K562 (cell line): Measurements from ENCODE around the gene GNG3. TPM values are rescaled to one million over a fixed set of nuclear protein-coding genes. Genes with fewer than 3 reads are reported as not detected.

Experiments
- ATF3 ChIP-seq, 2 experiments: fragments of 450-650 bp in 1 of 2; sonication (generic) in 1 of 2; formaldehyde crosslinking in 1 of 2; IDR thresholded peaks in 1 of 2; conservative IDR thresholded peaks in 1 of 2; 2 replicates each; pipeline versions ENCODE4 v1.6.1 to v1.8.1; 2016 to 2023; ENCODE audit warnings: mild to moderate bottlenecking in 2 of 2, moderate library complexity in 2 of 2, inconsistent platforms in 1 of 2, missing genetic modification reagents in 1 of 2
- C11orf30 ChIP-seq: fragments of 450-650 bp; IDR thresholded peaks from 2 replicates; pipeline ENCODE4 v1.6.1; 2016; ENCODE audit warnings: low read depth, mild to moderate bottlenecking
- CBX2 ChIP-seq: fragments of 200-600 bp; sonication (generic); IDR thresholded peaks from one replicate; pipeline ENCODE4 v1.6.1; 2012; ENCODE audit warnings: mild to moderate bottlenecking, low read length, inconsistent platforms; ENCODE audit not compliant: insufficient read depth, poor library complexity, severe bottlenecking
- CCAR2 ChIP-seq: fragments of 200-400 bp; formaldehyde crosslinking; IDR thresholded peaks from 2 replicates; pipeline ENCODE4 v1.6.1; 2017; ENCODE audit warnings: mild to moderate bottlenecking, low read depth, low read length
- CTBP1 ChIP-seq: fragments of 450-650 bp; IDR thresholded peaks from 2 replicates; pipeline ENCODE4 v1.6.1; 2016; ENCODE audit warnings: borderline replicate concordance
- EGR1 ChIP-seq: fragments of 450-650 bp; conservative IDR thresholded peaks from 2 replicates; pipeline ENCODE4 v1.6.1; 2017; ENCODE audit warnings: mild to moderate bottlenecking
- ETS1 ChIP-seq: conservative IDR thresholded peaks from 2 replicates; pipeline ENCODE4 v1.6.1; 2011; ENCODE audit warnings: low read depth, mild to moderate bottlenecking, low read length; ENCODE audit not compliant: control insufficient read depth
- GABPB1 ChIP-seq: sonication (generic); formaldehyde crosslinking; IDR thresholded peaks from 2 replicates; pipeline ENCODE4 v1.8.0; 2022; ENCODE audit warnings: mild to moderate bottlenecking, missing genetic modification reagents
- ID3 ChIP-seq, 2 experiments: fragments of 250-450 bp in 1 of 2; fragments of 450-650 bp in 1 of 2; sonication (Bioruptor Pico) in 1 of 2; IDR thresholded peaks; 2 replicates each; pipeline versions ENCODE4 v1.6.1 to v1.8.0; 2016 to 2021; ENCODE audit warnings: mild to moderate bottlenecking in 2 of 2, moderate library complexity in 2 of 2, missing compliant biosample characterization in 1 of 2, missing genetic modification characterization in 1 of 2
- KHSRP ChIP-seq: fragments of 450-650 bp; IDR thresholded peaks from 2 replicates; pipeline ENCODE4 v1.6.1; 2017
- MCM5 ChIP-seq: fragments of 450-650 bp; IDR thresholded peaks from 2 replicates; pipeline ENCODE4 v1.6.1; 2016; ENCODE audit warnings: low read depth
- POLR2G ChIP-seq: fragments of 200-400 bp; formaldehyde crosslinking; IDR thresholded peaks from 2 replicates; pipeline ENCODE4 v1.6.1; 2017; ENCODE audit warnings: low read depth, mild to moderate bottlenecking, antibody characterized with exemption, low read length, moderate library complexity
- RBFOX2 ChIP-seq: fragments of 200-400 bp; formaldehyde crosslinking; IDR thresholded peaks from 2 replicates; pipeline ENCODE4 v1.6.1; 2017; ENCODE audit warnings: low read depth, mild to moderate bottlenecking, low read length, moderate library complexity
- SFPQ ChIP-seq: fragments of 200-400 bp; formaldehyde crosslinking; IDR thresholded peaks from 2 replicates; pipeline ENCODE4 v1.6.1; 2017; ENCODE audit warnings: mild to moderate bottlenecking, low read depth, low read length, moderate library complexity
- THRAP3 ChIP-seq: fragments of 450-650 bp; IDR thresholded peaks from 2 replicates; pipeline ENCODE4 v1.6.1; 2016; ENCODE audit warnings: mild to moderate bottlenecking, inconsistent platforms, borderline replicate concordance
- TOE1 ChIP-seq, 2 experiments: fragments of 450-650 bp in 1 of 2; sonication (generic) in 1 of 2; formaldehyde crosslinking in 1 of 2; IDR thresholded peaks; 2 replicates each; pipeline versions ENCODE4 v1.7.1 to v1.8.0; 2016 to 2022; ENCODE audit warnings: borderline replicate concordance in 2 of 2, mild to moderate bottlenecking in 2 of 2, antibody characterized with exemption in 1 of 2, inconsistent platforms in 1 of 2, low read depth in 1 of 2, missing genetic modification reagents in 1 of 2, moderate library complexity in 1 of 2
- ZFP1 ChIP-seq: fragments of 450-650 bp; formaldehyde crosslinking; IDR thresholded peaks from 2 replicates; pipeline ENCODE4 v1.4.0; 2020; ENCODE audit warnings: mild to moderate bottlenecking, mixed read lengths
- ZFP91 ChIP-seq: sonication (generic); formaldehyde crosslinking; IDR thresholded peaks from 2 replicates; pipeline ENCODE4 v1.8.0; 2022; ENCODE audit warnings: mild to moderate bottlenecking, missing genetic modification reagents
- ZNF140 ChIP-seq: fragments of 250-450 bp; sonication (Bioruptor Pico); IDR thresholded peaks from 2 replicates; pipeline ENCODE4 v1.8.0; 2021; ENCODE audit warnings: moderate library complexity, mild to moderate bottlenecking, inconsistent platforms
- ZNF354B ChIP-seq: fragments of 250-450 bp; sonication (Bioruptor Pico); IDR thresholded peaks from 2 replicates; pipeline ENCODE4 v1.4.0; 2020
- ZNF668 ChIP-seq: fragments of 250-450 bp; sonication (Bioruptor Pico); IDR thresholded peaks from 2 replicates; pipeline ENCODE4 v1.8.0; 2022; ENCODE audit warnings: mild to moderate bottlenecking, inconsistent platforms
- polyA plus RNA-seq, 8 experiments: library from polyadenylated mRNA; depleted of rRNA in 4 of 8; stranded (reverse) in 5 of 8; unstranded in 3 of 8; fragments of >200 nt; fragmentation: Nextera tagmentation in 2 of 8; fragmentation: Illumina TruSeq in 1 of 8; extraction: Ambion mirVana in 2 of 8; extraction: Trizol in 1 of 8; gene quantifications; 2 replicates each; pipeline versions ENCODE4 v1.2.1 to v1.2.3, GENCODE V29; 2011 to 2014; ENCODE audit warnings: inconsistent platforms in 1 of 8, missing spikeins in 1 of 8
- total RNA-seq, 7 experiments: library from RNA; depleted of rRNA in 6 of 7; stranded (reverse); fragments of >200 nt in 6 of 7; fragmentation: Illumina TruSeq in 2 of 7; extraction: Trizol in 2 of 7; gene quantifications; 2 replicates each; pipeline versions ENCODE4 v1.2.1 to v1.2.3, GENCODE V29; 2011 to 2021; ENCODE audit warnings: low replicate concordance in 1 of 7

The GNG3 gene
- total and polyA plus RNA-seq, 9 of the 15 experiments (the other 6 are each of a cell fraction or from before 2014, with no cell fraction given) = 0.07 TPM; not detected in 8

- TF ChIP-seq ETS1 = no peak
- no peak for TF ChIP-seq ATF3 (IDR thresholded peaks at IDR 0.05)
- no peak for TF ChIP-seq ATF3 (CRISPR knock-in tag; conservative IDR thresholded peaks at IDR 0.05)
- no peak for TF ChIP-seq ID3 (CRISPR knock-in tag; IDR thresholded peaks at IDR 0.05)
- no peak for TF ChIP-seq ID3 (tag; IDR thresholded peaks at IDR 0.05)
- peak; percentile 70 for TF ChIP-seq POLR2G
- TF ChIP-seq CBX2 = no peak
- no peak for TF ChIP-seq C11orf30
- peak; percentile 47 for TF ChIP-seq RBFOX2
- TF ChIP-seq TOE1 (IDR thresholded peaks at IDR 0.05; ENCODE audit: borderline replicate concordance) = no peak
- no peak for TF ChIP-seq TOE1 (CRISPR knock-in tag; IDR thresholded peaks at IDR 0.05; ENCODE audit: borderline replicate concordance, low read depth)
- peak; percentile 94; the same call in 1 of the 2 replicates for TF ChIP-seq THRAP3
- no peak for TF ChIP-seq ZNF140 (CRISPR knock-in tag)
- no peak for TF ChIP-seq EGR1
- no peak for TF ChIP-seq ZFP1 (CRISPR knock-in tag)
- no peak for TF ChIP-seq CTBP1
- no peak for TF ChIP-seq SFPQ
- no peak for TF ChIP-seq KHSRP
- TF ChIP-seq ZNF354B = no peak
- TF ChIP-seq ZNF668 (CRISPR knock-in tag) = no peak
- TF ChIP-seq CCAR2 = no peak
- no peak for TF ChIP-seq GABPB1 (CRISPR knock-in tag)
- TF ChIP-seq ZFP91 (CRISPR knock-in tag) = no peak
- no peak for TF ChIP-seq MCM5
Measured at GRCh38 chr11:62709247-62710000, 1.9 kb downstream of the GNG3 start (continued).
